Peyer's patch (tissue), 4 donors: Measurements from ENCODE around the gene LRP5.

Experiments
- CTCF ChIP-seq, 6 experiments: fragments of 450-650 bp in 4 of 6; fragments of 200-600 bp in 2 of 6; sonication (generic) in 1 of 6; IDR thresholded peaks; one replicate each; pipeline ENCODE4 v1.5.1; 2017 to 2019; ENCODE audit warnings: antibody characterized with exemption in 6 of 6, mild to moderate bottlenecking in 3 of 6, moderate library complexity in 1 of 6
- POLR2A ChIP-seq, 2 donors: fragments of 450-650 bp; IDR thresholded peaks; one replicate each; pipeline ENCODE4 v1.5.1; 2017; ENCODE audit warnings: antibody characterized with exemption in 2 of 2, mild to moderate bottlenecking in 2 of 2, moderate library complexity in 2 of 2

- TF ChIP-seq POLR2A (IDR thresholded peaks at IDR 0.05) (no peak), CTCF (IDR thresholded peaks at IDR 0.05) (no peak)
These were observed 160.4 kb downstream of the LRP5 start for GRCh38 chr11:68472778-68473177.
